Subcutaneous abdominal adipose tissue (tissue), 5 donors: ENCODE measurements around the gene ZNF267.
"Not testable (repeated sequence)": the region's sequence is repeated elsewhere in the genome, so short reads cannot be mapped to it uniquely, and the experiment has no call there.

Source experiments
- H3K27ac ChIP-seq: one replicate; pipeline ENCODE4 v1.7.0; 2013; ENCODE audit warnings: low read depth, mild to moderate bottlenecking, inconsistent platforms, low read length, moderate library complexity
- H3K27me3 ChIP-seq, 5 donors: one replicate each; pipeline ENCODE4 v1.7.0; 2013; ENCODE audit warnings: low read length in 5 of 5, inconsistent platforms in 1 of 5; ENCODE audit not compliant: control insufficient read depth in 5 of 5, insufficient read depth in 4 of 5
- H3K36me3 ChIP-seq, 5 donors: one replicate each; pipeline ENCODE4 v1.7.0; 2013; ENCODE audit warnings: low read length in 5 of 5; ENCODE audit not compliant: control insufficient read depth in 5 of 5, insufficient read depth in 5 of 5
- H3K4me1 ChIP-seq, 5 donors: one replicate each; pipeline ENCODE4 v1.7.0; 2013; ENCODE audit warnings: low read length in 5 of 5, mild to moderate bottlenecking in 3 of 5, moderate library complexity in 1 of 5; ENCODE audit not compliant: control insufficient read depth in 5 of 5, insufficient read depth in 5 of 5
- H3K4me3 ChIP-seq, 5 donors: one replicate each; pipeline ENCODE4 v1.7.0; 2013; ENCODE audit warnings: low read length in 5 of 5, low read depth in 1 of 5
- H3K9ac ChIP-seq, 5 donors: one replicate each; pipeline ENCODE4 v1.7.0; 2013; ENCODE audit warnings: low read length in 5 of 5, mild to moderate bottlenecking in 4 of 5, moderate library complexity in 3 of 5
- H3K9me3 ChIP-seq, 5 donors: one replicate each; pipeline ENCODE4 v1.7.0; 2013; ENCODE audit warnings: low read length in 5 of 5; ENCODE audit not compliant: control insufficient read depth in 5 of 5
- donor health status: healthy.
- donor health status: healthy.
- donor health status: healthy.
- donor health status: healthy.
- donor health status: healthy.

The ZNF267 gene

GRCh38 chr16:31873556-31874365 is at the start of gene ZNF267:
TSS of gene ZNF267 (plus strand) at chr16:31873807. CDS start at chr16:31873967, 160 bp downstream.
- Histone ChIP-seq H3K4me3 (peak within 1 kb of the TSS; percentile 76 to 97 (median 90)), H3K27me3 (no peaks in the 10 kb centered on the region), H3K4me1 (peaks cover 4 to 67% (median 34%) of the 10 kb centered on the region in 5 donors), H3K36me3 (peaks cover 0 to 6% (median 4%) of the 10 kb centered on the region in 5 donors), H3K27ac (peak within 1 kb of the TSS; percentile 92), H3K9ac (peak within 1 kb of the TSS; percentile 69 to 100 (median 97)), H3K9me3 (no peaks in the 10 kb centered on the region)

- no peak overlapping the region for H3K9ac ChIP-seq
- H3K4me1 ChIP-seq: no peaks in the 10 kb centered on the region
- H3K9me3 ChIP-seq: peaks cover 0 to 21% (median 12%) of the 10 kb centered on the region in 5 donors
- H3K4me3 ChIP-seq: no peak overlapping the region
- H3K27me3 ChIP-seq: no peaks in the 10 kb centered on the region
- H3K36me3 ChIP-seq: no peaks in the 10 kb centered on the region
- no peak overlapping the region for H3K27ac ChIP-seq
Observed at GRCh38 chr16:31833047-31833446, 40.6 kb upstream of the ZNF267 start.

GRCh38 chr16:31836396-31836795 is 37.2 kb upstream of the ZNF267 start:
- H3K4me1 ChIP-seq, H3K27me3 ChIP-seq, H3K27ac ChIP-seq, H3K36me3 ChIP-seq, H3K4me3 ChIP-seq, H3K9ac ChIP-seq: not testable (repeated sequence)
- peaks cover 0 to 33% (median 16%) of the 10 kb centered on the region in 5 donors for H3K9me3 ChIP-seq

- H3K9me3 ChIP-seq: peaks cover 2 to 39% (median 27%) of the 10 kb centered on the region in 5 donors
- H3K4me3 ChIP-seq: no peak overlapping the region
- no peak overlapping the region for H3K27ac ChIP-seq
- no peaks in the 10 kb centered on the region for H3K36me3 ChIP-seq
- no peak overlapping the region for H3K9ac ChIP-seq
- H3K4me1 ChIP-seq: no peaks in the 10 kb centered on the region
- peaks cover 0 to 5% (median 0%) of the 10 kb centered on the region in 5 donors for H3K27me3 ChIP-seq
Observed at GRCh38 chr16:31842864-31843263, 30.7 kb upstream of the ZNF267 start.

GRCh38 chr16:31848572-31848971 is 25.0 kb upstream of the ZNF267 start:
- H3K4me1 ChIP-seq, H3K36me3 ChIP-seq, H3K27ac ChIP-seq, H3K9ac ChIP-seq, H3K27me3 ChIP-seq: not testable (repeated sequence)
- Histone ChIP-seq H3K9me3 (peaks cover 3 to 38% (median 30%) of the 10 kb centered on the region in 5 donors), H3K4me3 (peak overlapping the region in 1 of 5 donors; percentile 2)

DNA sequence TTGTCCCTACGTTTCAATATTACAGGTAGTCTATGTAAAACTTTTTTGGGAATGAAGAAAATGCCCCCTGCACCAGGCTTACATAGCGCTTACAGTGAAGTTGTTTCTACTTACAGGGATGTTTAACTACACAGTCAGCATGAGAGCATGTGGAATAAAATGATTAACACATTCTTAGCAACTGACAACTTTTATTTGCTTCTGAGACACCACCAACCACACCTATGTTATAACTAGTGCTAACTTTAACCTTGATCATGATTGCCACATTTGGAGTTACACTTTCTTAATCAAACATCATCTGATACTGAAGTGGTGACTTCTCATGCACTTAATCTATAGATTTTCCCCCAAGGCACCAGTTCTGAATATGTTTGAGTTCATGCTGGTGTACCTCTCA is 20.3 kb upstream of the ZNF267 start:
- no peak overlapping the region for H3K27ac ChIP-seq
- H3K4me3 ChIP-seq: no peak overlapping the region
- peaks cover 3 to 17% (median 12%) of the 10 kb centered on the region in 5 donors for H3K9me3 ChIP-seq
- H3K4me1 ChIP-seq: no peaks in the 10 kb centered on the region
- H3K27me3 ChIP-seq: peaks cover 0 to 3% (median 0%) of the 10 kb centered on the region in 5 donors
- H3K9ac ChIP-seq: no peak overlapping the region
- no peaks in the 10 kb centered on the region for H3K36me3 ChIP-seq

DNA sequence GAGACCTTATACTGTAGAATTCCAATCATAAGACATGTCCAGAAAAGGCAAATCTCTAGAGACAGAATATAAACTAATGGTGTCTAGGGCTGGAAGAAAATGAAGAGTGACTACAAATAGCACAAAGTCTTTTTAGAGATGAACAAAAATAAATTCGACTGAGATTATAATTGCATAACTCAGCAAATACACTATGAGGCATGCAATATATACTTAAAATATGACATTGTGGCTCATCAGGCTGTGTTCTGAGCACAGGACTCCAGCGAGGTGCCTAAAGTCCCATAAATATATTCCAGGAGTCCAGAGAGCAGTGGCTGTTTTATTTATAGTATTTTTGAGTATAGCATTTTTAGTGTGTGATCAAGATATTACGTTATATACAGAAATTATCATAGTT is 13.1 kb upstream of the ZNF267 start:
- H3K27me3 ChIP-seq: peaks cover 0 to 3% (median 2%) of the 10 kb centered on the region in 5 donors
- H3K9me3 ChIP-seq: no peaks in the 10 kb centered on the region
- no peaks in the 10 kb centered on the region for H3K36me3 ChIP-seq
- H3K9ac ChIP-seq: no peak overlapping the region
- H3K27ac ChIP-seq: no peak overlapping the region
- H3K4me1 ChIP-seq: peaks cover 0 to 4% (median 0%) of the 10 kb centered on the region in 5 donors
- no peak overlapping the region for H3K4me3 ChIP-seq

- Histone ChIP-seq H3K27ac (no peak overlapping the region), H3K4me1 (peaks cover 0 to 4% (median 0%) of the 10 kb centered on the region in 5 donors), H3K36me3 (no peaks in the 10 kb centered on the region), H3K9me3 (no peaks in the 10 kb centered on the region), H3K4me3 (no peak overlapping the region), H3K27me3 (peaks cover 0 to 3% (median 2%) of the 10 kb centered on the region in 5 donors), H3K9ac (no peak overlapping the region)
Observed at GRCh38 chr16:31861455-31861854, 12.2 kb upstream of the ZNF267 start.

GRCh38 chr16:31862761-31863160 is 10.8 kb upstream of the ZNF267 start:
- Histone ChIP-seq H3K4me3 (no peak overlapping the region), H3K27ac (no peak overlapping the region), H3K4me1 (peaks cover 0 to 4% (median 0%) of the 10 kb centered on the region in 5 donors), H3K27me3 (peaks cover 0 to 3% (median 2%) of the 10 kb centered on the region in 5 donors), H3K9ac (no peak overlapping the region), H3K36me3 (no peaks in the 10 kb centered on the region), H3K9me3 (no peaks in the 10 kb centered on the region)

GRCh38 chr16:31868164-31868563 is 5.4 kb upstream of the ZNF267 start:
- Histone ChIP-seq H3K27me3 (no peaks in the 10 kb centered on the region), H3K36me3 (no peaks in the 10 kb centered on the region), H3K9me3 (no peaks in the 10 kb centered on the region), H3K4me1 (peaks cover 4 to 34% (median 9%) of the 10 kb centered on the region in 5 donors), H3K9ac (peak overlapping the region in 1 of 5 donors; percentile 31), H3K27ac (no peak overlapping the region), H3K4me3 (no peak overlapping the region)
